HG02973 (cell line): Measurements from ENCODE around the gene ETS2.
"Not testable (repeated sequence)": the region's sequence is repeated elsewhere in the genome, so short reads cannot be mapped to it uniquely, and the experiment has no call there.

Experiments
- ATAC-seq: cut with Tn5 transposase; IDR thresholded peaks from one replicate; pipeline ENCODE4 v1.9.1; 2021; ENCODE audit warnings: moderate library complexity; ENCODE audit not compliant: unreplicated experiment

Gene ETS2

DNA sequence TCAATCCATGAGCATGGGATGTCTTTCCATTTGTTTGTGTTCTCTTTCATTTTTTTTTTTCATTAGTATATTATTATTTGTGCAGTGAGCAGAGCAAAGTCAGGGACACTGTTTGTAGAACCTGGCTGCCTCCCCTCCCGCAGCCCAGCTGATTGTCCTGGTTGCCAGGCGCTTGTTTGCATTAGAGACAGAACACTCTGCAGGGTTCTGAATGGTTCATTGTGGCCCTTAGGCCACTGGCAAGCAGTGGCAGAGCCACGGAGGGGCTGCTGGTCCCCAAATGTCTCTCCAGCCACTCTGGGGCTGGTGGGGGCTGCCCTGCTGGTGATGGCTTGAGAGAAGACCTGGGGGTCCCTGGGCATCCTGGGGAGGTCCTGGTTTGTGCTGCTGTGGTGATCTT is 29.0 kb downstream of the ETS2 start:
- ATAC-seq, result no peak

DNA sequence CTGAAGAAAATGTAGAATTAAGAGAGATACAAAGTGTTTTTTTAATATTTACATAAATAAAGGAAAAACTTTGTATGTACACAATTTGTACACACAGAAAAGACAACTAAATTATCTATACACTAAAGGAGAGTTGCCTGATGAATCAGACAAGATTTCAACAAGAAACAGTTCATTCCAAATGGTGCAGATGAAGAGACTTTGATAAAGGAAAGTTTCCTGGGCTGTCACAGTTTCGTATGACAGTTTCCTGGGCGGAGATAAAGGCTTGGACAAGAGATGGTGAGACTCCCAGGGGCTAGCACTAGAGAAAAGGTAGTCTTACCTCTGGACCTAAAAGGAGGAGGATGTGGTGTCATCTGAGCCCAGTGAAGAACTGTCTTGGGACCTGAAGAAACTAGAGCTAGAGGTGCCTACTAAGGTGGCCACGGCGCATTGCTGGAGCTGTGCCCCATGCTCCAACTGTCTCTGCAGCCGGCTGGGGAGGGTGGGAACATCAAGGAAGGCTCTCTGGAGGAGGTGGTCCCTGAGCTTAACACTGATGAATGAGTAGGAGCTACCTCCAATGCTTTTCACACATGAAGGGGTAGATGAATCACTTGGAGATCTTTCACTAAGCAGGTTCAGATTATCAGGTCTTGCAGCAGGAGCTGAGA is 32.2 kb downstream of the ETS2 start:
- no peak for ATAC-seq

DNA sequence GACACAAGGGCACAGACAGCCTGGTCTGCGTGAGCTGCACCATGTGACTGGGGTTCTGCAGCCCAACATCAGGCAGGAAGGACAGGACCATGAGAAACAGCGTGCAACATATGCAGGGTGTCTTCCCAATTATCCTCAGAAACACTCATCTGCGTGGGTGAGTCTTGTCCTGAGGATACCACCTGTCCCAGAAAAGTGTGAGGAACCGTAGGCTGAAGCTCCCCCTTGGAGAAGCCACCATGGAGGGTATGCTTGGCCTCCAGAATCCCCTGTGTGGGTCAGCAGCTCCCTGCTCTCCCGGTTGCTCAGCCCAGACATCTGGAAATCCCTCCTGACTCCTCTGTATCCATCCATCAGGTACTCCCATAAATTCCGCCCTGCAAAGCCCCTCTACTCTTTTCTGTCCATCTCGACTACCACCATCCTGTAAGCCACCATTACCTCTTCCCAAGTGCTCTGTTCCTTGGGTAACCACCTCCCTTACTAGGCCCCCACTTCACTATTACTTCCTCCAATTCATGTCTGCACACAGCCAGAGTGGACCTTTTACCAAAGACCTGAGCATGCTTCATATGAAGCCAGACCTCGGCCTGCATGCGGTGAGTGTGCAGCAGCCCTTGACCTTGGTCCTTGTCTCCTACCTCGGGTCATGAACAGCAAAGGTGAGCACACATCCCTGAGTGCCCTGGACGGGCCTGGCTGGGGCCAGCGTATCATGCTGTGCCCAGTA is 33.0 kb downstream of the ETS2 start:
- no peak for ATAC-seq

DNA sequence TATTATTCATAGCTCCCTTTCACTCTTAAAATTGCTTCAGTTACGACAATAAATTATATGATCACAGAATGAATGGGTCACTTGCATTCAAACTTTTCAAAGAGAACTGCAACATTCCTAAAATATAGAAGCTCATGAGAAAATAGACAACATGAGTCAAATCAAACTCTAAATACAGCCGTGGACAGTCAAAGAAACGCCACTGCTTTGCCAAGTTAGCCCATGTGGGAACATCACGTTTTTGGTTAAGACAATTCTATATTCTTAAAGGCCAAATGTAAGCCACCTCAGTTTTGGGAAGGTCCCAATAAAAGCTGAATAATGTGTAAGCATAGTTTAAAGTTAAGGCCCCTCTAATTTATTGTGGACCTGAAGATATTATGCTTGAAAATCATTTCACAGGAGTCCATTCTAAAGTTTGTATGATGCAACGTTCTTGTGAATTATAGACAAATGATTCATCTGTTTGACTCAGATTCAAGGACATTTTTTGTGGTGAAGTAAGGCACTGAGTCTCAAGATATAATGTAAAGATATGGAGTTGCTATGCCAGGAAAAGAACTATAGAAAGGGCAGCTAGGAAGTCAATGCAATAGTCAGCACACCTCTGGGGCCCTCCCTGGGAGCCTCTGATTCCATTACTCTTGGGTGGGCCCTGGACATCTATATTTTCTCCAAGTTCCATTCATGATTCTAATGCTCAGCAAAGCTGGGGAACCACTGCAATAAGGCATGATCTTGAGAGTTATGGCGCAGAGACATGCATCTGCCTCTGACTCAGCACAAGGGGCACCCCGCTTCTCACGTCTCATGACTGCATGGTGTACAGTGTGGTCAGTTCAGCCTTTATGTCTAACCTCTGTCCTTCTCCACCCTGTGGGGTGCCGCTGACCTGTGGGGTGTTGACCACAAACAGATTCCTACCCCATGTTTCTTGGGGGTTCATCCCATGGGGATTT is 33.9 kb downstream of the ETS2 start:
- ATAC-seq, result no peak

DNA sequence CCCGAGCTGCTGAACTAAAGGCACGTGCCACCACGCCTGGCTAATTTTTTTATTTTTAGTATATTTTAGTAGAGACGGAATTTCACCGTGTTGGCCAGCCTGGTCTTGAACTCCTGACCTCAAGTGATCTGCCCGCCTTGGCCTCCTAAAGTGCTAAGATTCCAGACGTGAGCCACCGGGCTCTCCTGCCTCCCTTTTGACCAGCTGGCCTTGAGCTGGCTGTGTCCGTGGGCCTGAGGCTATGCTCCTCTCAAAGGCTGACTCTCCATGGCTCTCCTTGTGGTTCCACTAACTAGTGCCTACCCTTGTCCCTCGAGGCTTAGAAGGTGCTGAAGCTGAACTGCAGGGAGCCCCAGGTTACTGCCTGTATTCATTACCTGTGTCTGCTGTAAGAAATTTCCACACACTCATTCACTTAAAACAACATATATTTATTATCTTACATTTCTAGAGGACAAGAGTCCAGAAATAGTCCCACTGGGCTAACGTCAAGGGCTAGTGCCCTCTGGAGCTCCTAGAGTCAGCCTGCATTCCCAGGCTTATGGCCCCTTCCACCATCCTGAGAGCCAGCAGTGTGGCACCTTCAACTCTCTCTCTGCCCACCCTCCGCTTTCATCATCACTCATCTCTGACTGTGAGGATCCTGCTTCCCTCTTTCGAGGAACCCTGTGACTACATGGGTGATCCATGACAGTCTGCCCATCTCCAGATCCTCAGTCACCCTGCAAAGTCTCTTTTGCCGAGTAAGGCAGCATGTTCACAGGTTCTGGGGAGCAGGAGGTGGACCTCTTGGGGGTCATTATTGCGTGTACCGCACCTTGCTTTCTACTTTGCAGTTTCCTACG is 34.9 kb downstream of the ETS2 start:
- no peak for ATAC-seq

DNA sequence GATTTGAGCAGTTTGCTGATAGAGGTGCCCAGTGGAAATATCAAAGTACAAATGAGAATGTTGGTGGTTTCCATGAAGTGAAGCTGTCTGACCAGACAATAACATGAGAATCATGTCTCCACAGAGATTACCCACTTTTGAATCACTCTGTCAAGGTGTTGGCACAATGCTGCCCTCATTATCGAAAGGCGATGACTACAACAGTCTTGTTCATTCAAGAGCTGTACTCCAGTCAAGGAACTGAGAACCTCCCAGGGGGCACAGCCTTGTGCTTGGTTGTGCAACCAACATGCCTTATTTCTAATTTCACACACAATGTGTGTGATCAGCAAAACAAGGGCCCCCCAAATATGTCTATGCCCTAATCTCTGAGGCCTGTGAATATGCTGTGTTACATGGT is 35.7 kb downstream of the ETS2 start:
- no peak for ATAC-seq

DNA sequence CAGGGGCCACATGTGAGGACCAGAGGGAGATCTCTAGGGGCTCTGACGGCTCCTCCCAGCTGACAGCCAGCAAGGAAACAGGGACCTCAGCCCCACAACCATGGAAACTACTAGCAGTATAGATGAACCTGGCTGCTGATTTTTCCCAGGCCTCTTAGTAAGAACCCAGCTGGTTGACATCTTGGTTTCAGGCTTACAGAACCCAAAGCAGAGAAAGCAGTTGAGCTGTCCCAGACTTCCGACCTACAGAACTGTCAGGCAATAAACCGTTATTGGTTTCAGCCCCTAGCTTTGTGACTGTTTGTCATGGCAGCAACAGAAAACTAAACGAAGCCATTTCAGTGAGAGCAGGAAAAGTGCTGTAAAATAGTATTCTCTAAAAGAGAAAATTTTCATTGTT is 36.4 kb downstream of the ETS2 start:
- ATAC-seq, result no peak

DNA sequence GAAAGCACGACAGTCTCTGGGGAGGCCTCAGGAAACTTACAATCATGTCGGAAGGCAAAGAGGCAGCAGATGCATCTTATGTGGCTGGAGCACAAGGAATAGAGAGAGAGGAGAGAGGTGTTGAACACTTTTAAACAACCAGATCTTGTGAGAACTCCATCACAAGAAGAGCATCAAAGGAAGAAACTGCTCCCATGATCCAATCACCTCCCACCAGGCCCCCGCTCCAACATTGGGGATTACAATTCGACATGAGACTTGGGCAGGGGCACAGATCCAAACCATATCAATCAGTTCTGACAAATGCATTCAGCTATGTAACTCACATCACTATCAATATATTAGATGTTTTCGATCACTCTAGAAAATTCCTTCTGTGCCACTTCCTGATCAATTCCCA is 37.6 kb downstream of the ETS2 start:
- ATAC-seq, result no peak

DNA sequence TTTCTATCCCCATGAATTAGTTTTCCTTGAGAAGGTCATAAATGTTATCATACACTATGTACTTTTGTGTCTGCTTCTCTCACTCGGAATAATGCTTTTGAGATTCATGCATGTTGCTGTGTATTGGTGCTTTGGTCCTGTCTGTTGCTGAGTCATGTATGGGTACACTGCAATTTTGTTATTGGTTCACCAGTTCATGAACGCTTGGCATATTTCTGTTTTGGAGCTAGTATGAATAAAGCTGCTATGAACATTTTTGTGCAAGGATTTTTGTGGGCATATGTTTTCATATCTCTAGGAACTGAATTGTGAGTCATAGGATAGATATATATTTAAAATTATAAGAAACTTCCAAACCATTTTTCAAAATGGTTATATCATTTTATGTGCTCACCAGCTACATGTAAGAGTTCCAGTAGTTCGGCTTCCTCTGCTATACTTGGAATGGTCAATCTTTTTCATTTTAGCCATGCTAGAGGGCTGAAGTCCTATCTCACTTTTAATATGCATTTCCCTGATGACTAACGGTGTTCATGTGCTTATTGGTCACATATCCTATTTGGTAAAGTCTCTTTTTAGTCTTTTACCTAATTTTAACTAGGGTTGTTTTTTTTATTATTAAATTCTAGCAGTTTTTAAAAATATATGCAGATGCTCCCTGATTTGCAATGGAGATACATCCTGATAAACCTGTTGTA is 38.2 kb downstream of the ETS2 start:
- no peak for ATAC-seq

DNA sequence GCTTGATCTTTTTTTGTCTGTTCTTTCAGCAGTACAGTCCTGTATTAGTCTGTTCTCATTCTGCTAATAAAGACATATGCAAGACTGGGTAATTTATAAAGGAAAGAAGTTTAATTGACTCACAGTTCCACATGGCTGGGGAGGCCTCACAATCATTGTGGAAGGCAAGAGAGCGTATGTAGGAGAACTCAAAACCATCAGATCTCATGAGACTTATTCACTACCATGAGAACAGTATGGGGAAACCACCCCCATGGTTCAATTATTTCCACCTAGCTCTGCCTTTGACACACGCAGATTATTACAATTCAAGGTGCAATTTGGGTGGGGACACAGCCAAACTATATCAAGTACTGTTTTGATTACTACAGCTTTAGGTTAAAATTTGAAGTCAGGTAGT is 39.6 kb downstream of the ETS2 start:
- ATAC-seq, result not testable (repeated sequence)

DNA sequence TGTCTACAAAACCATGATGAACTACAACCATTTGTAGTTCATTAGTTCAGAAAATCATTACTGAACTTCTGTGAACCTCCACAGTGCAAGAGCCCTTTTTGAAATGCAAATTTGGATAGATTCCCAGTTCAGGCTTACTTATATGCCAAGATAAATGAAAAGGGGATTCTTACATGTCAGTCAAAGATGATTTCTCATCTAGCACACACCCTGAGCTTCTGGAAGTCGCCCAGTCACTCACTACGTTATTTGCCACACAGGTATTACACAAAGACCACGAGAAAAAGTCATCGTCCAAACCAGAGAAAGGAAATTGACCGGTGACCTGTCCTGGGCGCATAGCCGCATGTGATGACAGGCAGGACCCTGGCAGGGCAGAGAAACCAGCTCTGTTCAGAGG is 41.8 kb downstream of the ETS2 start:
- no peak for ATAC-seq

DNA sequence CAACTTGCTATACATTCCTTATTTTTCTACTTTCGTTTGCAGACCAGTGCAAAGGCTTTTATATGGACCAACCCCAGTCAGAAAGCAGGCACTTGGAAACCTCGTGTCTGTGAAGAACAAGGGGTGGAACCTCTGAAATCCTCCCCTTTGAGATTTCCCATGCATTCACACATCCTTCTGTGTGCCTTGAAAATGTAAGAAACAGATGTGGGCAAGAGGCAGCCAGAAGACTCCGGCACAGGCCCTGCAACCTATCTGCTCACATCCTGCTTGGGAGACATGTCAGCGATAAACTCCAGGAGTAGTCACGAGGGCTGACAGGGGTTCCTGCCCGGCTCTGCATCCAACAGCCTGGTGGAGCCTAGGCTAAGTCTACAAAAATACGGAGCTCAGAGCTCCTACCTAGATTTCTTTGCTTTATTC is 42.5 kb downstream of the ETS2 start:
- ATAC-seq, result no peak

DNA sequence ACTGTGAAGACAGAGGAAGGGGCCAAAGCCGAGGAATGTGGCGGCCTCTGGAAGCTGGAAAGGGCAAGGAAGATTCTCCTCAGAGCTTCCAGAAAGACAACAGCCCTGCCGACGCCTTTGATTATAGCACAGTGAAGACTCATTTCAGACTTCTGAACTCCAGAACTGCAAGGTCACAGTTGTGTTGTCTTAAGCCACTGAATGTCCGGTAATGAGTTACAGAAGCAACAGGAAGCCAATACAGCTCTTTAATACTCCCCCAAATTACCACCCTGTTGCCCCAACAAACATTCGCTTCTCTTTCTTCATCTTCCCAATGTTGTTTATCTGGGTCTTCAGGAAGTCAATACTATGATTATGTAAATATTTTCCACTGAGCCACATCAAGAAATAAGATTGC is 44.0 kb downstream of the ETS2 start:
- no peak for ATAC-seq

DNA sequence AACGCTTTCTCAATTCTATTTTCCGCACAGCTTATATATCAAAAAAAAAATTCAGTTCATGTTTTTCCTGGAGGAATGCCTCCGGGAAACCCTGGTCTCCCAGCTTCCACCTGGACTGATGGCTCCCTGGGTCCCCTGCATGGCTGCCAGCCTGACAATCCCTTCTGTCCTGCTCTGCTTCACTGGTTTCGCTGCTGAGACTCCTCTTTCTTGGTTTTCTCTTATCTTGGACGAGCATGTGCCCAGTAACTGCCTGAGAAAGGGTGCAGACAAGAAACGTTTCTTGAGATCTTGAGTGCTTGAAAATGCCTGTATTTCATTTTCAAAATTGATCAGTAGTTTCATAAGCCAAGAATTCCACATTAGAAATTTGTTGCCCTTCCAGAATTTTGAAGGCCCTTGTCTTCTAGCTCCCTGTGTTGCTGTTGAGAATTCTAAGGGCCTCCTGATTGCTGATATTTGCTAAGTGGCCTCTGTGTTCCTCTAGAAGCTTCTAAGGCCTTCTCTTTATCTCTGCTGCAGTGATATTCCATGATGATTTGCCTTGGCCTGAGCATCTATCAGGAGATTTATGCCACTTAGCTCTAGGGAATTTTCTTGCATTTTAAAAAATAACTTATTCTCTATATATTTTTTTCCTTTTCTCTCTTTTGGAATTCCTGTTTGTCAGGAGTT is 44.7 kb downstream of the ETS2 start:
- ATAC-seq, result no peak

DNA sequence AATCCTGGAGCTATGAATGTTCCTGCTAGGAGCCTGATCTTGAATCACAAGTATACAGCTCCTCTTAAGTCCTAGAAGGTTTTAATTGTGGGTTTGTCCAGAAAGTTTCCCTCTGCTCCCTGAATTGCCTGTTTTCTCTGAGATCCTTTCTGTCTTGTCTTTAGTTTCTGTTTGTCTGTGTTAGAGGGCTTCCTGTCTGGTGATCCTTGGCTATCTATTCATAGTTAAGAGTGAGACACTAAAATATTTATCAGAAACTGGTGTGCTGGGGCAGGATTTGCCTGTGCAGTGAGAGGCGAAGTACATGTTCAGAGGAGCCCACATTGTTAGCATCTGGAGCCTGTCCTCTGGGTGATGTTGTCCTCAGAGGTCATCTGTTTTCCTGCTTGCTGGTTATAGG is 45.4 kb downstream of the ETS2 start:
- ATAC-seq, result no peak

DNA sequence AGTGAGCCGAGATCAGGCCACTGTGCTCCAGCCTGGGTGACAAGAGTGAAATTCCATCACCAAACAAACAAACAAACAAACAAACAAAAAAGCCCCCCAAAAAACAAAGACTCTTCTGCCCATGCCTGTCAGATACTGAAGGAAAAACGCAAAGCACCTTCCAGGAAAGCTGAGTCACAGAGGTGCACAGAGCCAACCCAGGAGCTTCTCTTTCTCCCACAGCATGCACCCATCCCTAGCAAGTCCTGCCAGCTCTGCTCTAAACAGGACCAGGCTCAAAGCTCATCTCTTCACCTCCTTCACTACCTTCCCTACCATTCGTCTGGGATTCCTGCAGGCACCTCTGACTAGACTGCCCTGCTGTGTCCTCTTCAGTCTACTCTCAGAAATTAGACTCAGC is 46.5 kb downstream of the ETS2 start:
- no peak for ATAC-seq

DNA sequence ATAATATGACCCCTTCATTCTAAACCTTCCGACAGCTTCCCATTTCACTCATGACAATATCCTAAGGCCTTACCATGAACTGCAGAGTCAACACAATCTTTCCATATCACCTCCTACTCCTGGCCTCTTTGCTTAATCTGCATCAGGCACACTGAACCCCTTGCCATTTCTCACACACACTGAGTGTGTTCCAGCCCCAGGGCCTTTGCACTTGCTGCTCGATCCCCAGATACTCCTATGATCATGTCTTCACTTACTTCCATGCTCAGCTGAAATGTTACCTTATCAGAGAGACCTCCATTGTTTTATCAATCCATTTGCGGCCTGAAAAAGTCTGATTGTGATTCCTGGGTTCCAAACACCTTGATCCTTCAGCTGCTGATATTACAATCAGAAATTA is 47.0 kb downstream of the ETS2 start:
- no peak for ATAC-seq

DNA sequence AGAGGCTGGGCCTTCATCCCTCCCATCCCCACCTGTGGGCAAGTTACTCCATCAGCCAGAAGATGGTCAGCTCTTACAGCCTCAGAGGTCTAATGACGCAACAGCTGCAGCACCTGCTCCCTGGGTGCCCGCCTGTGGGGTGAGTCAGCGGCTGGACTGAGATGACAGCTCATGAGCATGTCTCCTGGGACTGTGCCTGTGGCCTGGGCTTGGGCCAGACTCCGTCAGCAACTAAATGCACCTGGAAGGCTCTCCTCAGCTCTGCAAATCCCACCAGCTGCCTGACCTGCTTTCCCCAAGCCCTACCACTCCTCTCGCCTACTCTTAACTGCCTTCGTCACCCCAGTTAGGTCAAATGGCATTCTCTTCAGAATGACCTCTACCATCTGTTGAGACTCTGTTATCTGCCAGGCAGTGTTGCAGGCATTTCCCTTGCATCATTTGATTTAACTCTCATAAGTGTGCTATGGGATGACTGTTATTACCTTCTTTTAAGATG is 47.7 kb downstream of the ETS2 start:
- ATAC-seq, result peak; percentile 72

DNA sequence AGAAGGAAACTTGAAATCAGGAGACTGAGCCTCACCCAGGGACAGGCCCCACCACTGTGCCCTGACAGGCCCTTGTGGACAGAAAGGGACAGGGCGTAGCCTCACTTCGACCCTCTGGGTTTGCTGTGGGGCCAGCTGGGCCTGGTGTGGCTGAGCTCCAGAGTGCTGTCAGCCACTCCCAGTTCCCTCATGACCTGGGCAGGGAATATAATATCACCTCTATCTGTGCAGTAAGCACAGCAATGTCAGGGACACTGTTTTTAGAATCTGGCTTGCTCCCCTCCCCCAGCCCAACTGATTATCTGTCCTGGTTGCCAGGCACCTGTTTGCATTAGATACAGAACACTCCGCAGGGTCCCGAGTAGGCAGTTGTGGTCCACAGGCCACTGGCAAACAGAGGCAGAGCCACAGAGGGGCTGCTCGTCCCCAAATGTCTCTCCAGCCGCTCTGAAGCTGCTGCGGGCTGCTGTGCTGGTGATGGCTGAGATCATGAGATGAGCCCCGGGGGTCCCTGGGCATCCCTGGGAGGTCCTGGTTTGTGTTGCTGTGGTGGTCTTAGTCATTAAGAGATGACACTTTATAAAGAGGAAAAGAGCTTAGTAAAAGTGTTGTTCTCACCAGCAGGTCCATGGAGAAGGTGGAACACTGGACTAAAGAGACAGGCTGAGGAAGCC is 51.6 kb downstream of the ETS2 start:
- no peak for ATAC-seq
